Measurements from ENCODE around the gene C1orf94.

DNA sequence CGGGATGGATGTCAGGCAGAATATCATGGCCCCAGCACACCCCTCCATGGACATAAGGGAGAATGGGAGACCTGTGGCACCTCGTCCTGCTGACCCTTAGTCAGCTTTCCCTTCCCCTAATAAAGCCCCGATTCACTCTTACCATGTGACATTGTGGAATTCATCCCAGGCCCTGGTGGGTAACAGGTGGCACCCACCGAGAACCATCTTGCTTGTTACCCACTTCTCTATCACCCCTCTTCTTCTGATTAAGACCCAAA lies 44.6 kb upstream of the C1orf94 start:
- no peak for TF ChIP-seq JUN (CRISPR knock-in tag; IDR thresholded peaks at IDR 0.05)
- TF ChIP-seq, protein P1, sequence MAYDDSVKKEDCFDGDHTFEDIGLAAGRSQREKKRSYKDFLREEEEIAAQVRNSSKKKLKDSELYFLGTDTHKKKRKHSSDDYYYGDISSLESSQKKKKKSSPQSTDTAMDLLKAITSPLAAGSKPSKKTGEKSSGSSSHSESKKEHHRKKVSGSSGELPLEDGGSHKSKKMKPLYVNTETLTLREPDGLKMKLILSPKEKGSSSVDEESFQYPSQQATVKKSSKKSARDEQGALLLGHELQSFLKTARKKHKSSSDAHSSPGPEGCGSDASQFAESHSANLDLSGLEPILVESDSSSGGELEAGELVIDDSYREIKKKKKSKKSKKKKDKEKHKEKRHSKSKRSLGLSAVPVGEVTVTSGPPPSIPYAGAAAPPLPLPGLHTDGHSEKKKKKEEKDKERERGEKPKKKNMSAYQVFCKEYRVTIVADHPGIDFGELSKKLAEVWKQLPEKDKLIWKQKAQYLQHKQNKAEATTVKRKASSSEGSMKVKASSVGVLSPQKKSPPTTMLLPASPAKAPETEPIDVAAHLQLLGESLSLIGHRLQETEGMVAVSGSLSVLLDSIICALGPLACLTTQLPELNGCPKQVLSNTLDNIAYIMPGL (CRISPR knock-in tag; IDR thresholded peaks at IDR 0.05): no peak
- TF ChIP-seq ZNF416 (CRISPR knock-in tag; IDR thresholded peaks at IDR 0.05): no peak
- TF ChIP-seq, protein P2, sequence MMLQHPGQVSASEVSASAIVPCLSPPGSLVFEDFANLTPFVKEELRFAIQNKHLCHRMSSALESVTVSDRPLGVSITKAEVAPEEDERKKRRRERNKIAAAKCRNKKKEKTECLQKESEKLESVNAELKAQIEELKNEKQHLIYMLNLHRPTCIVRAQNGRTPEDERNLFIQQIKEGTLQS (CRISPR knock-in tag; conservative IDR thresholded peaks at IDR 0.05): no peak
- TF ChIP-seq, protein P3, sequence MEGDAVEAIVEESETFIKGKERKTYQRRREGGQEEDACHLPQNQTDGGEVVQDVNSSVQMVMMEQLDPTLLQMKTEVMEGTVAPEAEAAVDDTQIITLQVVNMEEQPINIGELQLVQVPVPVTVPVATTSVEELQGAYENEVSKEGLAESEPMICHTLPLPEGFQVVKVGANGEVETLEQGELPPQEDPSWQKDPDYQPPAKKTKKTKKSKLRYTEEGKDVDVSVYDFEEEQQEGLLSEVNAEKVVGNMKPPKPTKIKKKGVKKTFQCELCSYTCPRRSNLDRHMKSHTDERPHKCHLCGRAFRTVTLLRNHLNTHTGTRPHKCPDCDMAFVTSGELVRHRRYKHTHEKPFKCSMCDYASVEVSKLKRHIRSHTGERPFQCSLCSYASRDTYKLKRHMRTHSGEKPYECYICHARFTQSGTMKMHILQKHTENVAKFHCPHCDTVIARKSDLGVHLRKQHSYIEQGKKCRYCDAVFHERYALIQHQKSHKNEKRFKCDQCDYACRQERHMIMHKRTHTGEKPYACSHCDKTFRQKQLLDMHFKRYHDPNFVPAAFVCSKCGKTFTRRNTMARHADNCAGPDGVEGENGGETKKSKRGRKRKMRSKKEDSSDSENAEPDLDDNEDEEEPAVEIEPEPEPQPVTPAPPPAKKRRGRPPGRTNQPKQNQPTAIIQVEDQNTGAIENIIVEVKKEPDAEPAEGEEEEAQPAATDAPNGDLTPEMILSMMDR (IDR thresholded peaks at IDR 0.05): no peak
- TF ChIP-seq, protein P4, sequence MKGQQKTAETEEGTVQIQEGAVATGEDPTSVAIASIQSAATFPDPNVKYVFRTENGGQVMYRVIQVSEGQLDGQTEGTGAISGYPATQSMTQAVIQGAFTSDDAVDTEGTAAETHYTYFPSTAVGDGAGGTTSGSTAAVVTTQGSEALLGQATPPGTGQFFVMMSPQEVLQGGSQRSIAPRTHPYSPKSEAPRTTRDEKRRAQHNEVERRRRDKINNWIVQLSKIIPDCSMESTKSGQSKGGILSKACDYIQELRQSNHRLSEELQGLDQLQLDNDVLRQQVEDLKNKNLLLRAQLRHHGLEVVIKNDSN (CRISPR knock-in tag; IDR thresholded peaks at IDR 0.05): no peak
- TF ChIP-seq, protein P5, sequence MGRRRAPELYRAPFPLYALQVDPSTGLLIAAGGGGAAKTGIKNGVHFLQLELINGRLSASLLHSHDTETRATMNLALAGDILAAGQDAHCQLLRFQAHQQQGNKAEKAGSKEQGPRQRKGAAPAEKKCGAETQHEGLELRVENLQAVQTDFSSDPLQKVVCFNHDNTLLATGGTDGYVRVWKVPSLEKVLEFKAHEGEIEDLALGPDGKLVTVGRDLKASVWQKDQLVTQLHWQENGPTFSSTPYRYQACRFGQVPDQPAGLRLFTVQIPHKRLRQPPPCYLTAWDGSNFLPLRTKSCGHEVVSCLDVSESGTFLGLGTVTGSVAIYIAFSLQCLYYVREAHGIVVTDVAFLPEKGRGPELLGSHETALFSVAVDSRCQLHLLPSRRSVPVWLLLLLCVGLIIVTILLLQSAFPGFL (CRISPR knock-in tag; IDR thresholded peaks at IDR 0.05; ENCODE audit: borderline replicate concordance): no peak
- TF ChIP-seq, protein P6, sequence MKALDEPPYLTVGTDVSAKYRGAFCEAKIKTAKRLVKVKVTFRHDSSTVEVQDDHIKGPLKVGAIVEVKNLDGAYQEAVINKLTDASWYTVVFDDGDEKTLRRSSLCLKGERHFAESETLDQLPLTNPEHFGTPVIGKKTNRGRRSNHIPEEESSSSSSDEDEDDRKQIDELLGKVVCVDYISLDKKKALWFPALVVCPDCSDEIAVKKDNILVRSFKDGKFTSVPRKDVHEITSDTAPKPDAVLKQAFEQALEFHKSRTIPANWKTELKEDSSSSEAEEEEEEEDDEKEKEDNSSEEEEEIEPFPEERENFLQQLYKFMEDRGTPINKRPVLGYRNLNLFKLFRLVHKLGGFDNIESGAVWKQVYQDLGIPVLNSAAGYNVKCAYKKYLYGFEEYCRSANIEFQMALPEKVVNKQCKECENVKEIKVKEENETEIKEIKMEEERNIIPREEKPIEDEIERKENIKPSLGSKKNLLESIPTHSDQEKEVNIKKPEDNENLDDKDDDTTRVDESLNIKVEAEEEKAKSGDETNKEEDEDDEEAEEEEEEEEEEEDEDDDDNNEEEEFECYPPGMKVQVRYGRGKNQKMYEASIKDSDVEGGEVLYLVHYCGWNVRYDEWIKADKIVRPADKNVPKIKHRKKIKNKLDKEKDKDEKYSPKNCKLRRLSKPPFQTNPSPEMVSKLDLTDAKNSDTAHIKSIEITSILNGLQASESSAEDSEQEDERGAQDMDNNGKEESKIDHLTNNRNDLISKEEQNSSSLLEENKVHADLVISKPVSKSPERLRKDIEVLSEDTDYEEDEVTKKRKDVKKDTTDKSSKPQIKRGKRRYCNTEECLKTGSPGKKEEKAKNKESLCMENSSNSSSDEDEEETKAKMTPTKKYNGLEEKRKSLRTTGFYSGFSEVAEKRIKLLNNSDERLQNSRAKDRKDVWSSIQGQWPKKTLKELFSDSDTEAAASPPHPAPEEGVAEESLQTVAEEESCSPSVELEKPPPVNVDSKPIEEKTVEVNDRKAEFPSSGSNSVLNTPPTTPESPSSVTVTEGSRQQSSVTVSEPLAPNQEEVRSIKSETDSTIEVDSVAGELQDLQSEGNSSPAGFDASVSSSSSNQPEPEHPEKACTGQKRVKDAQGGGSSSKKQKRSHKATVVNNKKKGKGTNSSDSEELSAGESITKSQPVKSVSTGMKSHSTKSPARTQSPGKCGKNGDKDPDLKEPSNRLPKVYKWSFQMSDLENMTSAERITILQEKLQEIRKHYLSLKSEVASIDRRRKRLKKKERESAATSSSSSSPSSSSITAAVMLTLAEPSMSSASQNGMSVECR (CRISPR knock-in tag; IDR thresholded peaks at IDR 0.05; ENCODE audit: borderline replicate concordance): no peak
- TF ChIP-seq, protein P7, sequence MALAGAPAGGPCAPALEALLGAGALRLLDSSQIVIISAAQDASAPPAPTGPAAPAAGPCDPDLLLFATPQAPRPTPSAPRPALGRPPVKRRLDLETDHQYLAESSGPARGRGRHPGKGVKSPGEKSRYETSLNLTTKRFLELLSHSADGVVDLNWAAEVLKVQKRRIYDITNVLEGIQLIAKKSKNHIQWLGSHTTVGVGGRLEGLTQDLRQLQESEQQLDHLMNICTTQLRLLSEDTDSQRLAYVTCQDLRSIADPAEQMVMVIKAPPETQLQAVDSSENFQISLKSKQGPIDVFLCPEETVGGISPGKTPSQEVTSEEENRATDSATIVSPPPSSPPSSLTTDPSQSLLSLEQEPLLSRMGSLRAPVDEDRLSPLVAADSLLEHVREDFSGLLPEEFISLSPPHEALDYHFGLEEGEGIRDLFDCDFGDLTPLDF (CRISPR knock-in tag; IDR thresholded peaks at IDR 0.05): no peak

Data from WTC11 (cell line).